22Rv1 (cell line): ENCODE data around the gene LRBA.

Experiments
- H3K27ac ChIP-seq: fragments of 450-650 bp; 2 replicates; pipeline ENCODE4 v1.5.1; 2017
- CTCF ChIP-seq: fragments of 450-650 bp; IDR thresholded peaks from 2 replicates; pipeline ENCODE4 v1.5.1; 2017; ENCODE audit warnings: mild to moderate bottlenecking
- ZFX ChIP-seq: fragments of 450-650 bp; IDR thresholded peaks from 2 replicates; pipeline ENCODE4 v1.6.1; 2017; ENCODE audit warnings: antibody characterized with exemption, borderline replicate concordance

The LRBA gene

GRCh38 chr4:150862829-150863228, 152.3 kb downstream of the LRBA start:
- TF ChIP-seq CTCF (no peak), ZFX (no peak)
- H3K27ac ChIP-seq = no peak overlapping the region

- H3K27ac ChIP-seq = no peak overlapping the region
- TF ChIP-seq ZFX (no peak), CTCF (no peak)
Observed at GRCh38 chr4:150859453-150859852, 155.6 kb downstream of the LRBA start.

GRCh38 chr4:150855981-150856510, 159.0 kb downstream of the LRBA start:
- TF ChIP-seq ZFX (no peak), CTCF (no peak)

GRCh38 chr4:150854600-150854999, 160.5 kb downstream of the LRBA start:
- TF ChIP-seq CTCF = no peak
- TF ChIP-seq ZFX = no peak
- H3K27ac ChIP-seq = no peak overlapping the region

More at GRCh38 chr4:150855981-150856510, 159.0 kb downstream of the LRBA start:
- no peak overlapping the region for H3K27ac ChIP-seq

- TF ChIP-seq ZFX = no peak
- no peak for TF ChIP-seq CTCF
- no peak overlapping the region for H3K27ac ChIP-seq
Observed at GRCh38 chr4:150853882-150854281, 161.2 kb downstream of the LRBA start.

- no peak overlapping the region for H3K27ac ChIP-seq
Observed at GRCh38 chr4:150852216-150852615, 162.9 kb downstream of the LRBA start.

GRCh38 chr4:150849016-150849415, 166.1 kb downstream of the LRBA start:
- no peak overlapping the region for H3K27ac ChIP-seq
- TF ChIP-seq ZFX = no peak
- no peak for TF ChIP-seq CTCF

More at GRCh38 chr4:150852216-150852615, 162.9 kb downstream of the LRBA start:
- no peak for TF ChIP-seq ZFX
- no peak for TF ChIP-seq CTCF
